ENCODE measurements around the gene NCMAP. TPM values are rescaled to one million over a fixed set of nuclear protein-coding genes. Genes with fewer than 3 reads are reported as not detected.

NCMAP gene
- total and polyA plus RNA-seq, 2 of the 8 experiments (the other 6 are each of a cell fraction or from before 2014, with no cell fraction given): 0.21 to 0.39 TPM

DNA sequence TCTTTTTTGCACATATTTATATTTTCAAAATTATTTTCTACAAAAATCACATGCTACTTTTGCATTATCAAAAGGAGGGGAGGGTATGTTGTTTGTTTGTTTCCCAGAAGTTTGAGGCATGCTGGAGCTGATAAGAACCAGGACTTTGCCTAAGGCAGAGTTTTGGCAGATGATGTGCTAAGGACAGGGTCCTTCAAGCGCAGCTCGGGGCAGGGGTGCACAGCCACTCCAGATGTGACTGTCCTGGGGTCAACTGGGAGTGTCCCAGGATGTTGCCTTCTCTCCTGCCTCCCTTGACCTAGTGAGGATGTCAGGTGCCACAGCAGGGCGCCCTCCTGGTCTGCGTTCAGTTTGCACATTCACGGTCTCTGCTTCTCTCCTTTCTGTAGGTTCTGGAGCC lies 44.7 kb downstream of the NCMAP start:
- H2BK20ac ChIP-seq (ENCODE audit: low read length): no peak overlapping the region
- H4K91ac ChIP-seq (replicated peaks; ENCODE audit: insufficient read length, low read length): no peak overlapping the region
- no peak overlapping the region for H3K4ac ChIP-seq (replicated peaks; ENCODE audit: insufficient read length, low read depth, low read length)
- no peak overlapping the region for H2BK12ac ChIP-seq (ENCODE audit: low read depth, low read length)
- H4K20me1 ChIP-seq (replicated peaks in 1 of 2; ENCODE audit: control insufficient read depth in 1 of 2, insufficient read depth in 2 of 2, low read length in 2 of 2): no peaks in the 10 kb centered on the region
- no peak overlapping the region for H2AFZ ChIP-seq (ENCODE audit: low read length)
- H2AK5ac ChIP-seq (ENCODE audit: low read depth, low read length): 0 out of 2 replicates have a peak overlapping the region, but pooled peaks have one; percentile 39
- no peak overlapping the region for H3K4me2 ChIP-seq (ENCODE audit: insufficient read depth in 1 of 2, low read depth in 2 of 2, low read length in 2 of 2)
- DNase-seq (ENCODE audit: low read depth in 1 of 2, low spot score in 2 of 2): no peak
- H4K5ac ChIP-seq (ENCODE audit: insufficient read length, low read depth, low read length): no peak overlapping the region
- H3K4me1 ChIP-seq (replicated peaks in 1 of 4; ENCODE audit: control insufficient read depth in 3 of 4, insufficient read depth in 4 of 4, low read length in 3 of 4): no peaks in the 10 kb centered on the region
- H2BK15ac ChIP-seq (ENCODE audit: low read length): no peak overlapping the region
- H2BK5ac ChIP-seq (ENCODE audit: low read depth, low read length): no peak overlapping the region
- no peaks in the 10 kb centered on the region for H3K79me2 ChIP-seq (ENCODE audit: control insufficient read depth in 1 of 2, insufficient read depth in 2 of 2, low read length in 2 of 2)
- H3K18ac ChIP-seq (ENCODE audit: extremely low read depth, low read length): no peak overlapping the region
- no peak overlapping the region for H3K27ac ChIP-seq (ENCODE audit: low read depth, low read length)
- H3K9me3 ChIP-seq (ENCODE audit: insufficient read depth in 2 of 2, low read depth in 1 of 2, low read length in 1 of 2): no peaks in the 10 kb centered on the region
- no peak for FAIRE-seq
- no peaks in the 10 kb centered on the region for H3K23me2 ChIP-seq (ENCODE audit: low read depth, low read length)
- ChIA-PET CTCF (ENCODE audit: partially characterized antibody) (interaction anchor here (2.4 to 5.7 kb wide), 3 partner anchors 9 to 13 kb away, joined by 9 to 41 read pairs (median 20); no protein-coding TSS in a partner anchor), POLR2A (ENCODE audit: partially characterized antibody) (no interaction called here)
- 86% methylated on average over 5 of the region's 5 CpGs; no CpG with 5 or more reads in 1 of the 2 experiments for WGBS, 2 experiments (ENCODE audit: extremely low coverage in 1 of 2, insufficient coverage in 1 of 2, insufficient read length in 1 of 2, insufficient replicate concordance in 2 of 2, low coverage in 1 of 2, low lambda C conversion rate in 2 of 2, missing lambda C conversion rate in 1 of 2)
- H3K27me3 ChIP-seq (replicated peaks in 1 of 4; ENCODE audit: control insufficient read depth in 3 of 4, extremely low read depth in 1 of 4, insufficient read depth in 3 of 4, low read length in 3 of 4): no peaks in the 10 kb centered on the region
- no peak overlapping the region for H3K14ac ChIP-seq (ENCODE audit: insufficient read length)
- H2BK120ac ChIP-seq (replicated peaks; ENCODE audit: low read depth, low read length): no peak overlapping the region
- no peak overlapping the region; the same call in 1 of the 2 replicates for H4K8ac ChIP-seq (ENCODE audit: extremely low read depth, insufficient read depth, low read length)
- no peak overlapping the region for H3K9ac ChIP-seq (replicated peaks in 1 of 4; ENCODE audit: extremely low read depth in 1 of 4, low read depth in 3 of 4, low read length in 3 of 4)
- H3K36me3 ChIP-seq (ENCODE audit: control insufficient read depth in 2 of 4, insufficient read depth in 4 of 4, low read length in 3 of 4): no peaks in the 10 kb centered on the region
- H3K4me3 ChIP-seq (ENCODE audit: extremely low read depth in 1 of 4, insufficient read depth in 2 of 4, low read depth in 3 of 4, low read length in 4 of 4): no peak overlapping the region
- H3K23ac ChIP-seq (ENCODE audit: insufficient read length): no peak overlapping the region
- no peak overlapping the region for H3K56ac ChIP-seq (replicated peaks; ENCODE audit: insufficient read length, low read depth, low read length)
- no peaks in the 10 kb centered on the region for H3K79me1 ChIP-seq (ENCODE audit: low read depth, low read length)
- no peak for TF ChIP-seq JUND (IDR thresholded peaks at IDR 0.05; ENCODE audit: low read length)
- no peak for TF ChIP-seq EZH2 (IDR thresholded peaks at IDR 0.05; ENCODE audit: low read depth, low read length, severe bottlenecking)
- TF ChIP-seq RNF2 (IDR thresholded peaks at IDR 0.05; ENCODE audit: borderline replicate concordance, low read depth, low read length, missing control alignments, poor library complexity, severe bottlenecking): no peak
- no peak for TF ChIP-seq SIN3A (conservative IDR thresholded peaks at IDR 0.05 in 1 of 2, IDR thresholded peaks at IDR 0.05 in 1 of 2; ENCODE audit: low read depth in 1 of 2, low read length in 2 of 2)
- no peak for TF ChIP-seq POLR2A (IDR thresholded peaks at IDR 0.05; ENCODE audit: control extremely low read depth in 1 of 2, low read depth in 2 of 2, low read length in 2 of 2)
- no peak for TF ChIP-seq ASH2L (IDR thresholded peaks at IDR 0.05; ENCODE audit: low read length)
- TF ChIP-seq BRCA1 (IDR thresholded peaks at IDR 0.05; ENCODE audit: low read depth, low read length): no peak
- TF ChIP-seq CHD2 (IDR thresholded peaks at IDR 0.05; ENCODE audit: low read length): no peak
- TF ChIP-seq MAFK (IDR thresholded peaks at IDR 0.05; ENCODE audit: low read depth, low read length): no peak
- no peak for TF ChIP-seq GABPA (IDR thresholded peaks at IDR 0.05; ENCODE audit: borderline replicate concordance, insufficient read depth, low read length)
- no peak for TF ChIP-seq RAD21 (IDR thresholded peaks at IDR 0.05 in 1 of 2, conservative IDR thresholded peaks at IDR 0.05 in 1 of 2; ENCODE audit: low read depth in 2 of 2, low read length in 2 of 2)
- no peak for TF ChIP-seq SUZ12 (IDR thresholded peaks at IDR 0.05; ENCODE audit: low read length)
- no peak for TF ChIP-seq SP4 (IDR thresholded peaks at IDR 0.05; ENCODE audit: low read length)
- no peak for TF ChIP-seq SIRT6 (IDR thresholded peaks at IDR 0.05; ENCODE audit: low read length)
- no peak for TF ChIP-seq SIX5 (IDR thresholded peaks at IDR 0.05; ENCODE audit: low read depth, low read length)

All from H1 (cell line).